Neural progenitor cell (in vitro differentiated cells): Measurements from ENCODE around the gene KLHDC2. TPM values are rescaled to one million over a fixed set of nuclear protein-coding genes. Genes with fewer than 3 reads are reported as not detected.
"Not testable (repeated sequence)": the region's sequence is repeated elsewhere in the genome, so short reads cannot be mapped to it uniquely, and the experiment has no call there.

Experiments
- DNase-seq: peaks from one replicate; pipeline ENCODE4 v3.0.0-alpha.2; 2016; ENCODE audit warnings: low spot score
- H2AFZ ChIP-seq: fragments of 200-600 bp; sonication (generic); replicated peaks from 2 replicates; pipeline ENCODE4 v1.6.1; 2016; ENCODE audit warnings: antibody characterized with exemption
- H3F3A ChIP-seq: fragments of 200-600 bp; sonication (generic); 2 replicates; pipeline ENCODE4 v1.6.1; 2016; ENCODE audit warnings: antibody characterized with exemption, low read depth
- H3K27ac ChIP-seq: fragments of 200-600 bp; sonication (generic); 2 replicates; pipeline ENCODE4 v1.5.1; 2016; ENCODE audit warnings: mild to moderate bottlenecking
- H3K27me3 ChIP-seq: fragments of 200-600 bp; sonication (generic); 2 replicates; pipeline ENCODE4 v1.6.1; 2016; ENCODE audit warnings: mild to moderate bottlenecking, moderate library complexity
- H3K36me3 ChIP-seq: fragments of 200-600 bp; sonication (generic); 2 replicates; pipeline ENCODE4 v1.5.1; 2016
- H3K4me1 ChIP-seq: fragments of 200-600 bp; sonication (generic); 2 replicates; pipeline ENCODE4 v1.6.1; 2016; ENCODE audit warnings: mixed run types
- H3K4me2 ChIP-seq: fragments of 200-600 bp; sonication (generic); 2 replicates; pipeline ENCODE4 v1.6.1; 2016
- H3K4me3 ChIP-seq: fragments of 200-600 bp; sonication (generic); 2 replicates; pipeline ENCODE4 v1.5.1; 2016
- H3K79me2 ChIP-seq: fragments of 200-600 bp; sonication (generic); 2 replicates; pipeline ENCODE4 v1.6.1; 2016; ENCODE audit warnings: low read depth
- H3K9ac ChIP-seq: fragments of 200-600 bp; sonication (generic); 2 replicates; pipeline ENCODE4 v1.6.1; 2016
- H3K9me3 ChIP-seq: fragments of 200-600 bp; sonication (generic); 2 replicates; pipeline ENCODE4 v1.5.1; 2016; ENCODE audit warnings: low read depth
- H4K20me1 ChIP-seq: fragments of 200-600 bp; sonication (generic); 2 replicates; pipeline ENCODE4 v1.6.1; 2016; ENCODE audit warnings: low read depth
- H3K27ac Mint-ChIP-seq: 3 replicates; pipeline ENCODE4 v1.8.0; 2021; ENCODE audit warnings: mixed read lengths
- H3K27me3 Mint-ChIP-seq: 2 replicates; pipeline ENCODE4 v1.8.0; 2022; ENCODE audit warnings: low read depth, mild to moderate bottlenecking, inconsistent platforms, moderate library complexity, mixed read lengths; ENCODE audit not compliant: insufficient read depth
- H3K36me3 Mint-ChIP-seq: 3 replicates; pipeline ENCODE4 v1.8.0; 2021; ENCODE audit warnings: mixed read lengths
- H3K4me1 Mint-ChIP-seq: 3 replicates; pipeline ENCODE4 v1.8.0; 2021; ENCODE audit warnings: mixed read lengths
- H3K4me3 Mint-ChIP-seq: 3 replicates; pipeline ENCODE4 v1.8.0; 2021; ENCODE audit warnings: mild to moderate bottlenecking, moderate library complexity, mixed read lengths
- H3K9me3 Mint-ChIP-seq: 3 replicates; pipeline ENCODE4 v1.8.0; 2020; ENCODE audit warnings: mixed read lengths
- CTCF ChIP-seq: fragments of 200-600 bp; sonication (generic); IDR thresholded peaks from 2 replicates; pipeline ENCODE4 v1.5.1; 2017; ENCODE audit warnings: antibody characterized with exemption, mild to moderate bottlenecking
- EZH2 ChIP-seq: fragments of 200-600 bp; sonication (generic); IDR thresholded peaks from 2 replicates; pipeline ENCODE4 v1.6.1; 2017; ENCODE audit warnings: antibody characterized with exemption, mild to moderate bottlenecking, moderate library complexity
- EZH2phosphoT487 ChIP-seq: fragments of 200-600 bp; sonication (generic); IDR thresholded peaks from 2 replicates; pipeline ENCODE4 v1.6.1; 2017; ENCODE audit warnings: antibody characterized with exemption
- total RNA-seq: library from RNA; depleted of rRNA; stranded (reverse); fragments of >200 nt; gene quantifications from 2 replicates; pipeline ENCODE4 v1.2.3, GENCODE V29; 2015; ENCODE audit warnings: low replicate concordance

Gene KLHDC2
- total RNA-seq, 1 donor from 2014 or later: 73.9 TPM

GRCh38 chr14:49769581-49770211 lies 1.7 kb downstream of the KLHDC2 start:
- Mint-ChIP-seq H3K36me3 (peaks cover 4% of the 10 kb centered on the region), H3K27ac (peak overlapping the region; percentile 97), H3K4me3 (peak overlapping the region; percentile 98), H3K27me3 (peaks cover 2% of the 10 kb centered on the region), H3K4me1 (peaks cover 30% of the 10 kb centered on the region), H3K9me3 (no peaks in the 10 kb centered on the region)
- Histone ChIP-seq H3F3A (peaks cover 18% of the 10 kb centered on the region), H2AFZ (no peak overlapping the region), H3K36me3 (no peaks in the 10 kb centered on the region), H3K4me2 (peak overlapping the region; percentile 91), H4K20me1 (peaks cover 19% of the 10 kb centered on the region), H3K9me3 (no peaks in the 10 kb centered on the region), H3K27ac (no peak overlapping the region), H3K9ac (no peak overlapping the region), H3K27me3 (no peaks in the 10 kb centered on the region), H3K4me3 (peak overlapping the region; percentile 78), H3K4me1 (peaks cover 20% of the 10 kb centered on the region), H3K79me2 (peaks cover 37% of the 10 kb centered on the region)
- no peak for DNase-seq
- TF ChIP-seq EZH2phosphoT487 (no peak), CTCF (no peak), EZH2 (no peak)

GRCh38 chr14:49770212-49770817 lies 2.4 kb downstream of the KLHDC2 start:
- no peaks in the 10 kb centered on the region for H3K36me3 ChIP-seq
- H3K9me3 Mint-ChIP-seq: no peaks in the 10 kb centered on the region
- H3F3A ChIP-seq: peaks cover 25% of the 10 kb centered on the region
- H3K27me3 ChIP-seq: no peaks in the 10 kb centered on the region
- no peak overlapping the region for H3K9ac ChIP-seq
- H4K20me1 ChIP-seq: peaks cover 19% of the 10 kb centered on the region
- H2AFZ ChIP-seq: no peak overlapping the region
- peak overlapping the region; percentile 91 for H3K4me2 ChIP-seq
- H3K4me1 ChIP-seq: peaks cover 20% of the 10 kb centered on the region
- peak overlapping the region; percentile 80 for H3K27ac Mint-ChIP-seq
- H3K36me3 Mint-ChIP-seq: peaks cover 9% of the 10 kb centered on the region
- no peak for TF ChIP-seq EZH2
- TF ChIP-seq CTCF: no peak
- no peak for TF ChIP-seq EZH2phosphoT487
- no peaks in the 10 kb centered on the region for H3K9me3 ChIP-seq
- peak overlapping the region; percentile 98 for H3K4me3 Mint-ChIP-seq
- no peak overlapping the region for H3K27ac ChIP-seq
- peaks cover 30% of the 10 kb centered on the region for H3K4me1 Mint-ChIP-seq
- DNase-seq: no peak
- H3K27me3 Mint-ChIP-seq: peaks cover 2% of the 10 kb centered on the region
- H3K4me3 ChIP-seq: peak overlapping the region; percentile 20
- peaks cover 37% of the 10 kb centered on the region for H3K79me2 ChIP-seq

GRCh38 chr14:49771691-49772090 lies 3.7 kb downstream of the KLHDC2 start:
- not testable (repeated sequence) for H3K9ac ChIP-seq, H3K9me3 ChIP-seq, DNase-seq, H3K4me2 ChIP-seq, H3K9me3 Mint-ChIP-seq, H3K4me3 ChIP-seq, H2AFZ ChIP-seq, H3K4me3 Mint-ChIP-seq, H3K27me3 ChIP-seq, H3K27ac ChIP-seq, H3K27ac Mint-ChIP-seq, H3K27me3 Mint-ChIP-seq, H3K36me3 ChIP-seq
- Mint-ChIP-seq H3K36me3 (peaks cover 14% of the 10 kb centered on the region), H3K4me1 (peaks cover 29% of the 10 kb centered on the region)
- Histone ChIP-seq H4K20me1 (peaks cover 19% of the 10 kb centered on the region), H3F3A (peaks cover 23% of the 10 kb centered on the region), H3K4me1 (peaks cover 19% of the 10 kb centered on the region), H3K79me2 (peaks cover 37% of the 10 kb centered on the region)

- H3K9me3 Mint-ChIP-seq: no peaks in the 10 kb centered on the region
- no peak overlapping the region for H3K4me3 ChIP-seq
- H3K27ac ChIP-seq: no peak overlapping the region
- H3K79me2 ChIP-seq: peaks cover 26% of the 10 kb centered on the region
- no peaks in the 10 kb centered on the region for H3K9me3 ChIP-seq
- H3K36me3 ChIP-seq: peaks cover 10% of the 10 kb centered on the region
- H3K27ac Mint-ChIP-seq: no peak overlapping the region
- no peak overlapping the region for H2AFZ ChIP-seq
- peaks cover 22% of the 10 kb centered on the region for H3K36me3 Mint-ChIP-seq
- DNase-seq: no peak
- H3K4me2 ChIP-seq: no peak overlapping the region
- H3K27me3 Mint-ChIP-seq: peaks cover 2% of the 10 kb centered on the region
- H3K4me1 Mint-ChIP-seq: peaks cover 17% of the 10 kb centered on the region
- peaks cover 13% of the 10 kb centered on the region for H3K4me1 ChIP-seq
- peaks cover 13% of the 10 kb centered on the region for H3F3A ChIP-seq
- TF ChIP-seq CTCF: no peak
- TF ChIP-seq EZH2phosphoT487: no peak
- TF ChIP-seq EZH2: no peak
- H3K9ac ChIP-seq: no peak overlapping the region
- H4K20me1 ChIP-seq: peaks cover 19% of the 10 kb centered on the region
- no peak overlapping the region for H3K4me3 Mint-ChIP-seq
- no peaks in the 10 kb centered on the region for H3K27me3 ChIP-seq
Observed at GRCh38 chr14:49774106-49774505, 6.2 kb downstream of the KLHDC2 start.
